ENCODE results near the gene DNMT3L.
"Not testable (repeated sequence)": the region's sequence is repeated elsewhere in the genome, so short reads cannot be mapped to it uniquely, and the experiment has no call there.

The DNMT3L gene

DNA sequence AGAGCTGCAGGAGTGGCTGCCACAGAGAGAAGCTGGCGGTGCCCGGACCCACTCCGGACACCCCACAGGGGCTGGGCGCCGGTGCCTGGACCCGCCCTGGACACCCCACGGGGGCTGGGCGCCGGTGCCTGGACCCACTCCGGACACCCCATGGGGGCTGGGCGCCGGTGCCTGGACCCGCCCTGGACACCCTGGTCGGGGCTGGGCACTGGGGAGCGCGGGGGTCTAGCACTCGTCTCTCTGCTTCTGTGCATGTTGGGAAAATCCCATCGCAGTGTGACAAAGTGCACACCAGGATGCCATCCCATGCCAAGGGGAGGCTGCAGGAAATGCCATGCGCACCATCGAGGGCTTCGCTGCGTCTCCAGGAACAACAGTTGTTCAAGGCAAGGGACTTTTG lies 32.1 kb downstream of the DNMT3L start:
- H3K9ac ChIP-seq (ENCODE audit: low read length); H3K27ac ChIP-seq (ENCODE audit: low read depth, low read length); H3K36me3 ChIP-seq (ENCODE audit: control insufficient read depth, insufficient read depth, low read length); H3K4me3 ChIP-seq (ENCODE audit: low read depth, low read length); H3K27me3 ChIP-seq (ENCODE audit: control insufficient read depth, insufficient read depth, low read length); H3K4me1 ChIP-seq (ENCODE audit: control insufficient read depth, insufficient read depth, low read length); H3K9me3 ChIP-seq (ENCODE audit: control insufficient read depth, insufficient read depth, low read depth, low read length): not testable (repeated sequence)

DNA sequence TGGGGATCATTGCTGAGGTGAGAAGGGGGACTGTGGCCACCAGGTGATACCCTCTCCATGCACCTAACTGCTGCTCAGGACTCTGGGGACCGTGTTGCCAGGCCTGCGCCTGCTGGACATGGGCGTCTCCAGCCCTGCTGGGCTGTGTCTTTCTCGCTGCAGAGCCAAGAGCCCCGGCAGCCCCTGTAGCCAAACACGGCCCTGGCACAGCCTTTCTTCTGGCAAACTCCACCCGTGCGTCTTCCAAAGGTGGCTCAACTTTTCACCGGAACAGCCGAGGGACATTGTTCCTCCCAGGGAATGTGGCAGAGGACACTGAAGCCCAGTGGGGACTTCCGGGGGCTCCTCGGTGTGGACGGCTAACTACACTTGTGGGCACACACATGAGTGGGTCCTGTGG lies 33.6 kb downstream of the DNMT3L start:
- H3K36me3 ChIP-seq (ENCODE audit: control insufficient read depth, insufficient read depth, low read length); H3K4me3 ChIP-seq (ENCODE audit: low read depth, low read length); H3K27me3 ChIP-seq (ENCODE audit: control insufficient read depth, insufficient read depth, low read length); H3K4me1 ChIP-seq (ENCODE audit: control insufficient read depth, insufficient read depth, low read length); H3K9ac ChIP-seq (ENCODE audit: low read length); H3K9me3 ChIP-seq (ENCODE audit: control insufficient read depth, insufficient read depth, low read depth, low read length); H3K27ac ChIP-seq (ENCODE audit: low read depth, low read length): not testable (repeated sequence)

DNA sequence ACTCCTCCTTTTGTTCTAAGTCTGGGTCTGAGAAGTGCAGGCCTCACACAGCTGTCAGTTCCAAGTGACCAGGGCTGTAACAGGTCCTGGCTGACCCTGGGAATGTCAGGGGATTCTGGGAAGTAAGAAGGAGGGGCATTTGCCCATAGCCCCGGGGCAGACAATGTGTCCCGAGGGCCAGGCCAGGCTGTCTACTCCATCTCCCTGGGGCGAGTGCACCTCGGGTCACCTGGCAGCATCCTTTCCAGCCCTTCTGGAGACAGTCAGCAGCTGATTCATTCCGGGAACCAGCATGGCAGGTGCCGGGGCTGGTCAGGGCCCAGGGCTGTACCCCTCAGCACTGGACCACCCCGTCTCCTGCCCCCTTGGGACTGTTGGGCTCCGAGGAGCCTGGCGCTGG lies 34.1 kb downstream of the DNMT3L start:
- H3K4me1 ChIP-seq (ENCODE audit: control insufficient read depth, insufficient read depth, low read length); H3K27me3 ChIP-seq (ENCODE audit: control insufficient read depth, insufficient read depth, low read length); H3K27ac ChIP-seq (ENCODE audit: low read depth, low read length); H3K4me3 ChIP-seq (ENCODE audit: low read depth, low read length); H3K9me3 ChIP-seq (ENCODE audit: control insufficient read depth, insufficient read depth, low read depth, low read length); H3K9ac ChIP-seq (ENCODE audit: low read length); H3K36me3 ChIP-seq (ENCODE audit: control insufficient read depth, insufficient read depth, low read length): not testable (repeated sequence)

DNA sequence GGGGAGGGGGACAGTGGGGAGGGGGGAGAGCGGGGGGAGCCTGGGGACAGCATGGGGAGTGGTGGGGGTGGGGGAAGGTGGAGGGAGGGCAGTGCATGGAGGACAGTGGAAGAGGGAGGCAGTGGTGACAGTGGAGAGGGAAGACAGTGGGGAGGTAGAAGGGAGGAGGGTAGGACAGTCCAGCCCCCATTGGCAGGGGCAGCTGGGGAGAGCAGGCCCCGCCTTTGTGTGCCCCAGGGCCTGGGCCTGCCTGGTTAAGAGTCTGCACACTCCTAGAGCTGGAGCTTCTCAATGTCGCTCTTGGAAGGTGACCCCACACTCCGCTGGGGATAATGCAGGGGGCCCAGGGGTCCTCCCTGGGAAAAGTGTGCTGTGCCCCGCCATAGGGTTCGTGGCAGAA lies 36.1 kb downstream of the DNMT3L start:
- H3K9me3 ChIP-seq (ENCODE audit: control insufficient read depth, insufficient read depth, low read depth, low read length); H3K27ac ChIP-seq (ENCODE audit: low read depth, low read length); H3K4me1 ChIP-seq (ENCODE audit: control insufficient read depth, insufficient read depth, low read length); H3K4me3 ChIP-seq (ENCODE audit: low read depth, low read length); H3K27me3 ChIP-seq (ENCODE audit: control insufficient read depth, insufficient read depth, low read length); H3K36me3 ChIP-seq (ENCODE audit: control insufficient read depth, insufficient read depth, low read length); H3K9ac ChIP-seq (ENCODE audit: low read length): not testable (repeated sequence)

DNA sequence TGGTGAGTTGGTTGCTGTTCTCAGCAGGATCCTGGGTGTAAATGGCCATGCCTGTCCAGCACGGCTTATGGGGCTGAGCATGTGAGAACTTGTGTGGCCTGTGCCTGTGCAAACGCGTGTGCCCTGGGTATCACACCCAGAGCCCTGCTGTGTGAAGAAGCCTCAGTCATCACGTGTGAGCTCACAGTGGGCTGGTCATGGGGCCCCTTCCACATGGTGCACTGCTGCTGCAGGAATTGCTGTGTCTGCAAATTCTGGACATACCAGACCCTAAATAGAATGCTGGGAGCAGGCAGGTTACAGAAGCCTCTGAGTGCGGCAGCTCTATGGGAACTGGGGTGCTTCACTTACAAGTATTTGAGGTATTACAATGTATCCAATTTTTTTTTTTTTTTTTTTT lies 38.4 kb downstream of the DNMT3L start:
- not testable (repeated sequence) for H3K4me1 ChIP-seq (ENCODE audit: control insufficient read depth, insufficient read depth, low read length); H3K27ac ChIP-seq (ENCODE audit: low read depth, low read length); H3K4me3 ChIP-seq (ENCODE audit: low read depth, low read length); H3K9me3 ChIP-seq (ENCODE audit: control insufficient read depth, insufficient read depth, low read depth, low read length); H3K9ac ChIP-seq (ENCODE audit: low read length); H3K27me3 ChIP-seq (ENCODE audit: control insufficient read depth, insufficient read depth, low read length); H3K36me3 ChIP-seq (ENCODE audit: control insufficient read depth, insufficient read depth, low read length)

DNA sequence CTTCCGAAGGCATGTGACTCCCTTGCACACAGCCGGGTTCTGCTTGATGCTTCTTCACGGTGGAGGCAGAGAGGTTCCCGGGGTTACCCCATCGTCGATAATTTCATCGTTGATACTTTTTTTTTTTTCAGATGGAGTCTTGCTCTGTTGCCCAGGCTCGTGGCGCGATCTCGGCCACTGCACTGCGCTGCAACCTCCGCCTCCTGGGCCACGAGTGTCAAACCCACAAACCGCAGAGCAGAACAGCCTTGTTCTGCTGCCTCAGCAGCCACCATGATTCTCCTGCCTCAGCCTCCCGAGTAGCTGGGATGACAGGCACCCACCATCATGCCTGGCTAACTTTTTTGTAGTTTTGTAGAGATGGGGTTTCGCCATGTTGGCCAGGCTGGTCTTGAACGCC lies 41.0 kb downstream of the DNMT3L start:
- H3K36me3 ChIP-seq (ENCODE audit: control insufficient read depth, insufficient read depth, low read length); H3K9me3 ChIP-seq (ENCODE audit: control insufficient read depth, insufficient read depth, low read depth, low read length); H3K27me3 ChIP-seq (ENCODE audit: control insufficient read depth, insufficient read depth, low read length); H3K9ac ChIP-seq (ENCODE audit: low read length); H3K27ac ChIP-seq (ENCODE audit: low read depth, low read length); H3K4me1 ChIP-seq (ENCODE audit: control insufficient read depth, insufficient read depth, low read length); H3K4me3 ChIP-seq (ENCODE audit: low read depth, low read length): not testable (repeated sequence)

DNA sequence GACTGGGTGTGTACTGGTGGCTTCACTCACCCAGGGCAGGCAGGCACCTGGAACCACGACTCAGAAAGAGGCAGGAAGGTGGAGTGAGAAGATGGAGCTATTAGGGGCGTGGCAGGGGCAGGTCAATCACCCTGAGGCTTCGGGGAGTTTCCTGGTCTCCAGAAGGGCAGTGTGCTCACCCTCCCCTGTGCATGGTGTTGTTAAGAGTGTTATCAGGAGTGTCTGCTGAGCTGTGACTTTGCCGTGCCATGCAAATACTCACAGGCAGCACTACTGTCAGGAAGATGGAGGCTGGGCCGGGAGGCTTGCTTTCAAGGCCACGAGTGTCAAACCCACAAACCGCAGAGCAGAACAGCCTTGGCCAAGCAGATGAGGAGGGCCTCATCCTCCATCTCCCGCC lies 43.2 kb downstream of the DNMT3L start:
- not testable (repeated sequence) for H3K27me3 ChIP-seq (ENCODE audit: control insufficient read depth, insufficient read depth, low read length); H3K36me3 ChIP-seq (ENCODE audit: control insufficient read depth, insufficient read depth, low read length); H3K9ac ChIP-seq (ENCODE audit: low read length); H3K27ac ChIP-seq (ENCODE audit: low read depth, low read length); H3K9me3 ChIP-seq (ENCODE audit: control insufficient read depth, insufficient read depth, low read depth, low read length); H3K4me1 ChIP-seq (ENCODE audit: control insufficient read depth, insufficient read depth, low read length); H3K4me3 ChIP-seq (ENCODE audit: low read depth, low read length)

DNA sequence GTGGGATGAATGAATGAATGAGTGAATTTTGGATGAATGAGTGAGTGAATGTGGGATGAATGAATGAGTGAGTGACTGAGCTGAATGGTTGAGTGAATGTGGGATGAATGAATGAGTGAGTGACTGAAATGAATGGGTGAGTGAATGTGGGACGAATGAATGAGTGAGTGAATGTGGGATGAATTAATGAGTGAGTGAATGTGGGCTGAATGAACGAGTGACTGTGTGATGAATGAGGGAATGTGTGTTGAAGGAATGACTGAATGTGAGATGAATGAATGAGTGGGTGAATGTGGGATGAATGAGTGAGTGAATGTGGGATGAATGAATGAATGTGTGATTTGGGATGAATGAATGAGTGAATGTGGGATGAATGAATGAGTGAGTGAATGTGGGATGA lies 49.7 kb downstream of the DNMT3L start:
- H3K9ac ChIP-seq (ENCODE audit: low read length); H3K4me1 ChIP-seq (ENCODE audit: control insufficient read depth, insufficient read depth, low read length); H3K36me3 ChIP-seq (ENCODE audit: control insufficient read depth, insufficient read depth, low read length); H3K4me3 ChIP-seq (ENCODE audit: low read depth, low read length); H3K9me3 ChIP-seq (ENCODE audit: control insufficient read depth, insufficient read depth, low read depth, low read length); H3K27ac ChIP-seq (ENCODE audit: low read depth, low read length); H3K27me3 ChIP-seq (ENCODE audit: control insufficient read depth, insufficient read depth, low read length): not testable (repeated sequence)

DNA sequence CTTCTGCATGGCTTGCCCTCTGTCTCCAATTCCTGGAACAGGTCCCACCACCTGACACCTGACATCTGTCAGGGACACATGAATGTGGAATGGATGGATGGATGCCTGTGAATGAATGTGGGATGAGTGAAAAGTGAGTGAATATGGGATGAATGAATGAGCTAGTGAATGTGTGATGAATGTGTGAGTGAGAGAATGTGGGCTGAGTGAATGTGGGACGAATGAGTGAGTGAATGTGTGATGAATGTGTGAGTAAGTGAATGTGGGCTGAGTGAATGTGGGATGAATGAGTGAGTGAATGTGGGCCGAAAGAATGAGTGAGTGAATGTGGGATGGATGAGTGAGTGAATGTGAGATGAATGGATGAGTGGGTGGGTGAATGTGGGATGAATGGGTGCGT lies 50.1 kb downstream of the DNMT3L start:
- not testable (repeated sequence) for H3K27ac ChIP-seq (ENCODE audit: low read depth, low read length); H3K4me3 ChIP-seq (ENCODE audit: low read depth, low read length); H3K36me3 ChIP-seq (ENCODE audit: control insufficient read depth, insufficient read depth, low read length); H3K9ac ChIP-seq (ENCODE audit: low read length); H3K27me3 ChIP-seq (ENCODE audit: control insufficient read depth, insufficient read depth, low read length); H3K4me1 ChIP-seq (ENCODE audit: control insufficient read depth, insufficient read depth, low read length); H3K9me3 ChIP-seq (ENCODE audit: control insufficient read depth, insufficient read depth, low read depth, low read length)

DNA sequence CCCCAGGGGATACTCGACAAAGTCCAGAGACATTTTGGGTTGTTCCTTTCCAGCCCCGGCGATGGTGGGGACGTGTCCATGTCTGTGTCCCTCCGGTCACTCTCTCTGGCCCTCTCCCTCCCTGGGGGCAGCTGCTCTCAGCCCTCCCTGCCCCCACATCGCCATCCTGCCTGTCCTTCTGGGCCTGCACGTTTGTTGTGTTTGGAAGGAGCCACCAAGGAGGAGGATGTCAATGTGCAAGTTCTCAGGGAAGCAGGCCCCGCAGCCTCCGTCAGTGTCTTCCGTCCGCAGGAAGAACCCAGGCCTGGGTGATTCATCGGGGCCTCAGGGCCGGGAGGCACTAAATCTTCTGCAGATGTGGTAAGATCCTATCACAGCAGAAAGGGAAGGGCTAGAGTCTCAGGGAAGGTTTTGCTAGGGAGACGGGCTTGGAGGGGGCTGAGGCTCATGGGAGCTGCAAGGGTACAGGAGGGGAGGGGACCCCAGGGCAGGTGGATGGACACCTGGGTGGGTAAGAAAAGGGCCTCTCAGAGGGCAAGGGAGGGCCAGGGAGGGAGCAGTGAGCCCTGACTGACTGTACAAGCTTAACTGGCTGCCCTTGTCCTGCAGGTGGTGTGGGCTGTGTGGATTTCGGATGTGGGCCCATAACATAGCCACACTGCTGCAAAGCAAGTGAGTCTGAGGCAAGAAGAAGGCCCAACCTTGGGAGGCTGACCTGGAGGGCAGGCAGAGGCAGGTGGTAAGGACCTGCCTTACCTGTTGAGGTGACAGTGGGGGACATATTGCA lies 53.6 kb downstream of the DNMT3L start:
- not testable (repeated sequence) for H3K9me3 ChIP-seq (ENCODE audit: control insufficient read depth, insufficient read depth, low read depth, low read length); H3K27ac ChIP-seq (ENCODE audit: low read depth, low read length); H3K9ac ChIP-seq (ENCODE audit: low read length)

DNA sequence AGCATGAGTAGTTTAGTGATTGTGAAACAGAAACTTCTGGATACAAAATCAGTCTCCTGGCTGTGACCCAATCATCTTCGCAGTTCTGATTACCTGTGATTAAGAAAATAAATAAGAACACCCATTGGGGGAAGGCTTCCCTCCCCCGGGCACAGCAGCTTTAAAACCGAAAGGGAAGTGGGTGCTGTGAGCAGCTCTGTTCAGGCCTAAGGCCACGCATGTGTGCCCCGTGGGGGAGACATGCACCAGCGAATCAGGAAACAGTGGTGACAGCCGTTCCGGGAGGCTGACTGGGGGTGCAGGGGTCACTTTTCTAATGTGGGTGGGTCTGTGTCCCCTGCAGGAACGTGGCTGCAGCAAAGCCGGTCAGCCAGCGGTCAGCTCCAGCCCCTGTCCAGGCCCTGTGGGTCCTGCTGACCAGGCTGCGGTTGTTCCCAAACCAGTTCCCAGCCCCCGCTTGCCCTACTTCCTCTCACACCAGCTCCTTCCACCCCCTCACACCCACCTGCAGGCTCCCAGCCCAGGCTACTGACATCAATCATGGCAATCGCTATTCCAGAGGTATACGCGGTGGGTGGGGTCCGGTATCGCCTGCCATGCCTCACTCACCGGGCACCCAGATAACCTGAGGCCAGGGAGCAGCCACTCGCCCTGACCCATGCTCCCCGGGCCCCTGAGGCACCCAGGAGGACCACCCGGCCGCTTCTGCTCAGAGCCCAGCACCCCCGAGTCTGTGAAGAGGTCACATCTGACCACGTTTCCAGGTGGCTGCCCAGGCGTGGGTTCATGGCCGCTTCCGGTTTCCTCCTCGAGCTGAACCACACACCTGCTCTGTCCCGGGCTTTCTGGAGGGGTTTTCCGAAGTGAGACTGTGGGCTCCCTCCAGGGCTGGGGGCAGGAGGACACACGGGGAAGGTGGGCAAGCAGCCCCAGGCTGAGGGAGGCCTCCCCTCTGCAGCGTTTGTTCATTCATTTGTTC lies 54.7 kb downstream of the DNMT3L start:
- H3K27ac ChIP-seq (ENCODE audit: low read depth, low read length); H3K4me1 ChIP-seq (ENCODE audit: control insufficient read depth, insufficient read depth, low read length); H3K9ac ChIP-seq (ENCODE audit: low read length): not testable (repeated sequence)

More for the DNA sequence above, 53.6 kb downstream of the DNMT3L start:
- H3K4me1 ChIP-seq (ENCODE audit: control insufficient read depth, insufficient read depth, low read length); H3K27me3 ChIP-seq (ENCODE audit: control insufficient read depth, insufficient read depth, low read length); H3K4me3 ChIP-seq (ENCODE audit: low read depth, low read length); H3K36me3 ChIP-seq (ENCODE audit: control insufficient read depth, insufficient read depth, low read length): not testable (repeated sequence)

More for the DNA sequence above, 54.7 kb downstream of the DNMT3L start:
- H3K27me3 ChIP-seq (ENCODE audit: control insufficient read depth, insufficient read depth, low read length); H3K9me3 ChIP-seq (ENCODE audit: control insufficient read depth, insufficient read depth, low read depth, low read length); H3K36me3 ChIP-seq (ENCODE audit: control insufficient read depth, insufficient read depth, low read length); H3K4me3 ChIP-seq (ENCODE audit: low read depth, low read length): not testable (repeated sequence)

Measured in HUES6 (cell line).